Right lobe of liver (tissue), 6 donors: ENCODE results near the gene MAP2K6. TPM values are rescaled to one million over a fixed set of nuclear protein-coding genes. Genes with fewer than 3 reads are reported as not detected.
"Not testable (repeated sequence)": the region's sequence is repeated elsewhere in the genome, so short reads cannot be mapped to it uniquely, and the experiment has no call there.

ENCODE experiments used
- ATAC-seq, 4 donors: fragments of 200-7000 bp; cut with Tn5 transposase; one replicate each; pipeline ENCODE4 v1.9.1; 2020; ENCODE audit warnings: mild to moderate bottlenecking in 4 of 4, moderate library complexity in 4 of 4
- DNase-seq, 3 donors: peaks; one replicate each; pipeline ENCODE4 v3.0.0-alpha.2; 2020
- H3K27ac ChIP-seq, 3 donors: fragments of 200-600 bp; one replicate each; pipeline ENCODE4 v1.8.0; 2022
- H3K27me3 ChIP-seq, 2 donors: fragments of 200-600 bp; one replicate each; pipeline ENCODE4 v1.8.0; 2022
- H3K36me3 ChIP-seq, 4 donors: fragments of 200-600 bp; sonication (generic) in 1 of 4; one replicate each; pipeline versions ENCODE4 v1.5.1 to v1.8.0; 2017 to 2022; ENCODE audit warnings: control low read depth in 1 of 4
- H3K4me1 ChIP-seq, 4 donors: fragments of 200-600 bp; sonication (generic) in 1 of 4; one replicate each; pipeline versions ENCODE4 v1.5.1 to v1.8.0; 2017 to 2022; ENCODE audit warnings: control low read depth in 1 of 4
- H3K4me3 ChIP-seq, 3 donors: fragments of 200-600 bp; one replicate each; pipeline ENCODE4 v1.8.0; 2022
- H3K9me3 ChIP-seq, 4 donors: fragments of 200-600 bp; sonication (generic) in 1 of 4; one replicate each; pipeline versions ENCODE4 v1.5.1 to v1.8.0; 2017 to 2022; ENCODE audit warnings: control low read depth in 1 of 4
- CTCF ChIP-seq, 4 donors: fragments of 200-600 bp in 3 of 4; fragments of 450-650 bp in 1 of 4; IDR thresholded peaks; one replicate each; pipeline versions ENCODE4 v1.5.1 to v1.8.0; 2016 to 2022; ENCODE audit warnings: antibody characterized with exemption in 4 of 4, mild to moderate bottlenecking in 2 of 4
- POLR2A ChIP-seq: fragments of 450-650 bp; IDR thresholded peaks from one replicate; pipeline ENCODE4 v1.6.1; 2017; ENCODE audit warnings: antibody characterized with exemption, mild to moderate bottlenecking
- WGBS: methylation state at CpG from one replicate; pipeline ENCODE4 v1.1.6; 2018; ENCODE audit warnings: low coverage, low lambda C conversion rate; ENCODE audit not compliant: insufficient coverage; ENCODE audit errors: missing lambda C conversion rate; 5-methylcytosine and 5-hydroxymethylcytosine counted together
- intact Hi-C, 2 donors: fragments of 100-400 bp; cut with DNase I; formaldehyde crosslinking; loops; one replicate each; pipeline versions ENCODE4 v1.11.2 to v1.14.1; 2022
- total RNA-seq, 6 experiments: library from RNA; depleted of rRNA in 2 of 6; stranded (reverse); fragments of >200 nt in 2 of 6; fragmentation: NEBNext Ultra II Directional in 3 of 6; extraction: Animal tissue kit (Norgen Biotek cat#: 25700) in 3 of 6; gene quantifications; one replicate each; pipeline versions ENCODE4 v1.1.0 to v1.2.4, GENCODE V29; 2016 to 2023
- donor health status: DM: no; HTN: yes; CAD: no.
- donor health status: DM: no; HTN: no; CAD: no.
- donor health status: DM: no; HTN: no; CAD: no.
- donor health status: DM: no; HTN: yes; CAD: no.
- donor health status: DM: no; HTN: yes; CAD: no.

MAP2K6 gene
- total RNA-seq, 6 experiments from 2014 or later: 1.8 to 3.6 (median 2.3) TPM

- TF ChIP-seq POLR2A (no peak), CTCF (IDR thresholded peaks at IDR 0.05) (no peak)
- Histone ChIP-seq H3K27ac (no peak overlapping the region), H3K4me1 (peaks cover 0 to 16% (median 0%) of the 10 kb centered on the region in 4 donors), H3K4me3 (no peak overlapping the region), H3K9me3 (no peaks in the 10 kb centered on the region), H3K27me3 (no peaks in the 10 kb centered on the region), H3K36me3 (no peaks in the 10 kb centered on the region)
- ATAC-seq (no peak), DNase-seq (no peak)
- intact Hi-C loops: no loop called here
- 69% methylated on average over 4 of the region's 4 CpGs for WGBS
Measured at GRCh38 chr17:69478916-69479315, 64.4 kb downstream of the MAP2K6 start.

- H3K9me3 ChIP-seq, DNase-seq, H3K4me3 ChIP-seq, intact Hi-C loops, H3K27me3 ChIP-seq, ATAC-seq, H3K36me3 ChIP-seq, H3K4me1 ChIP-seq, H3K27ac ChIP-seq: not testable (repeated sequence)
- 98% methylated on average over 6 of the region's 7 CpGs for WGBS
Measured at GRCh38 chr17:69479756-69480155, 65.3 kb downstream of the MAP2K6 start.

GRCh38 chr17:69480245-69480644 is 65.7 kb downstream of the MAP2K6 start:
- no CpG with 5 or more reads among the region's 4 CpGs for WGBS
- Histone ChIP-seq H3K9me3 (no peaks in the 10 kb centered on the region), H3K4me3 (no peak overlapping the region), H3K27ac (no peak overlapping the region), H3K4me1 (peaks cover 0 to 9% (median 0%) of the 10 kb centered on the region in 4 donors), H3K27me3 (no peaks in the 10 kb centered on the region), H3K36me3 (no peaks in the 10 kb centered on the region)
- ATAC-seq (no peak), DNase-seq (no peak)
- no peak for TF ChIP-seq CTCF (IDR thresholded peaks at IDR 0.05)
- no peak for TF ChIP-seq POLR2A
- intact Hi-C loops: no loop called here

GRCh38 chr17:69485251-69485661 is 70.8 kb downstream of the MAP2K6 start:
- peak in 2 of 4 donors; percentile 32 to 59 for ATAC-seq
- WGBS: 50% methylated on average over 3 of the region's 3 CpGs
- H3K27me3 ChIP-seq: no peaks in the 10 kb centered on the region
- no peak overlapping the region for H3K4me3 ChIP-seq
- H3K9me3 ChIP-seq: no peaks in the 10 kb centered on the region
- no peak for DNase-seq
- H3K36me3 ChIP-seq: no peaks in the 10 kb centered on the region
- peaks cover 0 to 9% (median 0%) of the 10 kb centered on the region in 4 donors for H3K4me1 ChIP-seq
- intact Hi-C loops: no loop called here
- H3K27ac ChIP-seq: no peak overlapping the region
- TF ChIP-seq CTCF (IDR thresholded peaks at IDR 0.05): no peak

GRCh38 chr17:69485901-69486643 is 71.6 kb downstream of the MAP2K6 start:
- ATAC-seq (peak in 2 of 4 donors; percentile 23 to 29), DNase-seq (no peak)
- intact Hi-C loops: no loop called here
- Histone ChIP-seq H3K9me3 (no peaks in the 10 kb centered on the region), H3K36me3 (no peaks in the 10 kb centered on the region), H3K27ac (peak overlapping the region in 1 of 3 donors; percentile 30), H3K27me3 (no peaks in the 10 kb centered on the region), H3K4me3 (no peak overlapping the region), H3K4me1 (peaks cover 0 to 9% (median 0%) of the 10 kb centered on the region in 4 donors)
- TF ChIP-seq CTCF (IDR thresholded peaks at IDR 0.05) (no peak), POLR2A (no peak)
- WGBS: 29% methylated on average over 3 of the region's 3 CpGs
